Measurements from ENCODE around the gene ALG14. TPM values are rescaled to one million over a fixed set of nuclear protein-coding genes. Genes with fewer than 3 reads are reported as not detected.
A peak's percentile ranks its signal among the peaks of the same experiment; 100 is the strongest.

The ALG14 gene
- total and polyA plus RNA-seq, 2 of the 4 experiments (the other 2 are of a cell fraction) = 1.7 to 2.0 TPM

DNA sequence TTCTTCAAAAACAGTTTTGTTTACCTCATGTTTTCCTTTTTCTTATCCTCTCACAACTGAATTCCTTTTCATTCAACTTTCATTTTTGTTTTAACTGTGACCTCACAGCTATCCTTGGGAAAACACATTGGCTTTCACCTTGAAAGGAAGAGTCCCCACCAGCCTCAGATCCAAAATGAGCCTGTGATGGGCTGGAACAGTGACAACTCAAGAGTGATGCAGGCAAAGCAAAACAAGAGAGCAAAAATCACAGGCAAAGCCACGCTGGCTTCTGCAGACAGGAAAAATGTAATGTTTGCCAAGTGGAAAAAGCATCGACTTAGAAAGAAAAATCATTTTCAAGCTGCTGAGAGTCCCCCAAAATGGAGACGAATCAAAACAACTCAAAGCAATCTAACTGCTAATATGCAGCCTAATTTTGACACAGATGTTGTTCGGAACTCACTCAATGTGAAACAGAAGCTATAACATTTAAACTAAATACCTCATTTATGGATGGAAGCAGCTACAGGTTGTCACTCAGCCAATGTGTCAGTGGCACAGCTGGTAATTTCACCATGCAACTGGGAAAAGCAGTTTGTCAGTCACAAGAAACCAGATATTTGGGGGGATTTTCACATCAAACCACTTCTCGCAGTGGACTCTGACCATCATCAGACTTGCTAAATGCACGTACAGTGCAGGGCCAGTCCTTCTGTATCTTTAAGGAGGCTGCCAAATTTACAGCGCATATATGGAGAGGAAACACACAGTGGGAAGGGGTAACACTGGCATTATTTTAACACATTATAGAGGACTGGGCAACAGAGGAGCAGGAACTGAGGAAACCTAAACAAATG, 50.7 kb downstream of the ALG14 start:
- Histone ChIP-seq H3K23ac (ENCODE audit: low read depth, low read length) (peak overlapping the region; percentile 83), H2BK120ac (ENCODE audit: low read depth, low read length) (peak overlapping the region; percentile 75), H4K5ac (ENCODE audit: low read depth, low read length) (peak overlapping the region; percentile 70), H3K9me3 (ENCODE audit: control insufficient read depth, insufficient read depth, low read length) (peaks cover 3% of the 10 kb centered on the region; the same call in 1 of the 2 replicates), H2BK5ac (ENCODE audit: low read depth, low read length, poor library complexity, severe bottlenecking) (peak overlapping the region; percentile 93), H4K20me1 (ENCODE audit: insufficient read depth, low read length) (no peaks in the 10 kb centered on the region), H2AK5ac (ENCODE audit: low read depth, low read length) (peak overlapping the region; percentile 95), H4K8ac (ENCODE audit: low read depth in 2 of 2, low read length in 2 of 2) (peak overlapping the region; percentile 25 to 85; a peak in 3 of 4 replicates), H2AK9ac (replicated peaks; ENCODE audit: low read depth, low read length, poor library complexity) (peak overlapping the region; percentile 18), H3K18ac (ENCODE audit: low read depth, low read length) (peak overlapping the region; percentile 93), H3K4me1 (ENCODE audit: control insufficient read depth, insufficient read depth, low read length) (peaks cover 19% of the 10 kb centered on the region), H2BK15ac (ENCODE audit: low read depth, low read length) (peak overlapping the region; percentile 69; the same call in 2 of the 3 replicates), H3K56ac (ENCODE audit: extremely low read depth, insufficient read depth, low read length) (peak overlapping the region; percentile 50), H2AFZ (replicated peaks; ENCODE audit: low read length, poor library complexity) (peak overlapping the region; percentile 76), H3K14ac (replicated peaks; ENCODE audit: low read depth, low read length) (peak overlapping the region; percentile 85), H2BK20ac (ENCODE audit: low read depth, low read length) (peak overlapping the region; percentile 90), H3K9ac (ENCODE audit: low read depth, low read length) (peak overlapping the region; percentile 77), H3K4me2 (ENCODE audit: low read depth, low read length) (peak overlapping the region; percentile 94), H3K27ac (ENCODE audit: insufficient read depth, low read length) (peak overlapping the region; percentile 87), H4K91ac (ENCODE audit: insufficient read depth, low read depth, low read length) (peak overlapping the region; percentile 84), H3K4ac (ENCODE audit: low read depth, low read length) (peak overlapping the region; percentile 85), H3K36me3 (ENCODE audit: control insufficient read depth, insufficient read depth, low read length) (no peaks in the 10 kb centered on the region), H3K27me3 (ENCODE audit: control insufficient read depth, insufficient read depth, low read length) (no peaks in the 10 kb centered on the region), H3K79me1 (ENCODE audit: low read depth in 1 of 2, low read length in 2 of 2) (peaks cover 5 to 21% of the 10 kb centered on the region in 2 experiments; a peak in 3 of 4 replicates), H3K9me1 (ENCODE audit: insufficient read depth, low read length) (peaks cover 5% of the 10 kb centered on the region), H3K4me3 (ENCODE audit: insufficient read depth, low read depth, low read length) (peak overlapping the region; percentile 28; the same call in 1 of the 2 replicates)
- ATAC-seq (ENCODE audit: low read depth) = peak; percentile 6; the same call in 1 of the 2 replicates
- ChIA-PET CTCF (interaction anchor here (0.5 to 1.0 kb wide), 2 partner anchors 12 to 99 kb away, joined by 3 read pairs; no protein-coding TSS in a partner anchor), POLR2A (ENCODE audit: unreplicated experiment) (interaction anchor here (0.9 kb wide), 1 partner anchor 23 kb away, joined by 3 read pairs; no protein-coding TSS in a partner anchor)
- no CpG with 5 or more reads among the region's 7 CpGs for WGBS, 2 experiments (ENCODE audit: extremely low coverage in 2 of 2, insufficient read length in 1 of 2)
- DNase-seq = peak; percentile 38
- dilution Hi-C loops (cut with HindIII; ENCODE audit: low sequenced_read_pairs, unreplicated experiment) (no loop called here), in situ Hi-C loops (cut with MboI; ENCODE audit: low sequenced_read_pairs) (no loop called here), intact Hi-C loops (cut with micrococcal nuclease) (no loop called here)
- BruUV-seq (replicated peaks) = no TSS peak
- TF ChIP-seq RAD21 (IDR thresholded peaks at IDR 0.05; ENCODE audit: low read length) (no peak), SMC3 (IDR thresholded peaks at IDR 0.05; ENCODE audit: low read depth, low read length) (no peak), BHLHE40 (IDR thresholded peaks at IDR 0.05; ENCODE audit: low read depth, low read length) (no peak), CHD1 (IDR thresholded peaks at IDR 0.05; ENCODE audit: low read depth, low read length) (no peak), NFE2L2 (IDR thresholded peaks at IDR 0.05; ENCODE audit: low read depth, low read length) (no peak), MAFK (IDR thresholded peaks at IDR 0.05; ENCODE audit: low read depth, low read length) (no peak), MAZ (IDR thresholded peaks at IDR 0.05; ENCODE audit: borderline replicate concordance, low read depth, low read length) (no peak), FOS (IDR thresholded peaks at IDR 0.05; ENCODE audit: low read depth, low read length) (no peak), RFX5 (IDR thresholded peaks at IDR 0.05; ENCODE audit: low read depth, low read length) (no peak), MXI1 (IDR thresholded peaks at IDR 0.05; ENCODE audit: borderline replicate concordance, low read depth, low read length) (no peak)
- TF ChIP-seq, protein P1, sequence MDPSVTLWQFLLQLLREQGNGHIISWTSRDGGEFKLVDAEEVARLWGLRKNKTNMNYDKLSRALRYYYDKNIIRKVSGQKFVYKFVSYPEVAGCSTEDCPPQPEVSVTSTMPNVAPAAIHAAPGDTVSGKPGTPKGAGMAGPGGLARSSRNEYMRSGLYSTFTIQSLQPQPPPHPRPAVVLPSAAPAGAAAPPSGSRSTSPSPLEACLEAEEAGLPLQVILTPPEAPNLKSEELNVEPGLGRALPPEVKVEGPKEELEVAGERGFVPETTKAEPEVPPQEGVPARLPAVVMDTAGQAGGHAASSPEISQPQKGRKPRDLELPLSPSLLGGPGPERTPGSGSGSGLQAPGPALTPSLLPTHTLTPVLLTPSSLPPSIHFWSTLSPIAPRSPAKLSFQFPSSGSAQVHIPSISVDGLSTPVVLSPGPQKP (IDR thresholded peaks at IDR 0.05; ENCODE audit: borderline replicate concordance, low read depth, low read length) = no peak
- TF ChIP-seq, protein P2, sequence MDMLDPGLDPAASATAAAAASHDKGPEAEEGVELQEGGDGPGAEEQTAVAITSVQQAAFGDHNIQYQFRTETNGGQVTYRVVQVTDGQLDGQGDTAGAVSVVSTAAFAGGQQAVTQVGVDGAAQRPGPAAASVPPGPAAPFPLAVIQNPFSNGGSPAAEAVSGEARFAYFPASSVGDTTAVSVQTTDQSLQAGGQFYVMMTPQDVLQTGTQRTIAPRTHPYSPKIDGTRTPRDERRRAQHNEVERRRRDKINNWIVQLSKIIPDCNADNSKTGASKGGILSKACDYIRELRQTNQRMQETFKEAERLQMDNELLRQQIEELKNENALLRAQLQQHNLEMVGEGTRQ (IDR thresholded peaks at IDR 0.05; ENCODE audit: low read depth, low read length) = no peak
- TF ChIP-seq, protein P3, sequence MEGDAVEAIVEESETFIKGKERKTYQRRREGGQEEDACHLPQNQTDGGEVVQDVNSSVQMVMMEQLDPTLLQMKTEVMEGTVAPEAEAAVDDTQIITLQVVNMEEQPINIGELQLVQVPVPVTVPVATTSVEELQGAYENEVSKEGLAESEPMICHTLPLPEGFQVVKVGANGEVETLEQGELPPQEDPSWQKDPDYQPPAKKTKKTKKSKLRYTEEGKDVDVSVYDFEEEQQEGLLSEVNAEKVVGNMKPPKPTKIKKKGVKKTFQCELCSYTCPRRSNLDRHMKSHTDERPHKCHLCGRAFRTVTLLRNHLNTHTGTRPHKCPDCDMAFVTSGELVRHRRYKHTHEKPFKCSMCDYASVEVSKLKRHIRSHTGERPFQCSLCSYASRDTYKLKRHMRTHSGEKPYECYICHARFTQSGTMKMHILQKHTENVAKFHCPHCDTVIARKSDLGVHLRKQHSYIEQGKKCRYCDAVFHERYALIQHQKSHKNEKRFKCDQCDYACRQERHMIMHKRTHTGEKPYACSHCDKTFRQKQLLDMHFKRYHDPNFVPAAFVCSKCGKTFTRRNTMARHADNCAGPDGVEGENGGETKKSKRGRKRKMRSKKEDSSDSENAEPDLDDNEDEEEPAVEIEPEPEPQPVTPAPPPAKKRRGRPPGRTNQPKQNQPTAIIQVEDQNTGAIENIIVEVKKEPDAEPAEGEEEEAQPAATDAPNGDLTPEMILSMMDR (conservative IDR thresholded peaks at IDR 0.05; ENCODE audit: low read depth, low read length) = no peak
